ENCODE results near the gene ISLR.
A peak's percentile ranks its signal among the peaks of the same experiment; 100 is the strongest.

The ISLR gene

DNA sequence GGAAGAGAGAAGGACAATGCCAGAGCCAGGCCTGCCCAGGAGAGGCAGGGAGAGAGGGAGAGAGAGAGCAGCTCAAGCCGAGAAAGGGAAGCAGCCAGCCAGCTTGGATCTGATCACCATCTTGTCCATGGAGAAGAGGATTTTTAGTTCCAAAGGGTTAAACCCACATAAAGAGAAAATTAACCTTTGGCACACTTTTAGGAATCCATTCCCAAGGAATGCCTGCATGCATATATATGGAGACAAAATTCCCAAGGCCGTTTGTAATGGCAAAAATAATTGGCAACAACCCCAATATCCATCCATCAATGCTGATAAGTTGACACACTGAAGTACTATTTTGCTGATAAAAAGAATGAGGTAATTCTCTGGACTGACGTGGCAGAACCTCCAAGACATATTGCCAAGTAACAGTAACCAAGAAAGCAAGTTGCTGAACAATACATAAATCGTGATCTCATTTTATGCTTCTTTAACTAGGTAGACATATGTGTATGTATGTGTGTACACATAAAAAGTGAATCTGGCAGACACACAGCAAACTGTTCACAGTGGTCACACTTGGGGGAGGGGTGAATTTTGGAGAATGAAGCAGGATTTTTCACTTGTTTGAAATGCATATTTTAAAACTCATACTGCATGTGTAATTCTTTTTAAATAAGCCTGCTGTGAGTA, 36.6 kb downstream of the ISLR start (continued):
- TF ChIP-seq, protein P1, sequence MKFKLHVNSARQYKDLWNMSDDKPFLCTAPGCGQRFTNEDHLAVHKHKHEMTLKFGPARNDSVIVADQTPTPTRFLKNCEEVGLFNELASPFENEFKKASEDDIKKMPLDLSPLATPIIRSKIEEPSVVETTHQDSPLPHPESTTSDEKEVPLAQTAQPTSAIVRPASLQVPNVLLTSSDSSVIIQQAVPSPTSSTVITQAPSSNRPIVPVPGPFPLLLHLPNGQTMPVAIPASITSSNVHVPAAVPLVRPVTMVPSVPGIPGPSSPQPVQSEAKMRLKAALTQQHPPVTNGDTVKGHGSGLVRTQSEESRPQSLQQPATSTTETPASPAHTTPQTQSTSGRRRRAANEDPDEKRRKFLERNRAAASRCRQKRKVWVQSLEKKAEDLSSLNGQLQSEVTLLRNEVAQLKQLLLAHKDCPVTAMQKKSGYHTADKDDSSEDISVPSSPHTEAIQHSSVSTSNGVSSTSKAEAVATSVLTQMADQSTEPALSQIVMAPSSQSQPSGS (tag by site-specific recombination; IDR thresholded peaks at IDR 0.05; ENCODE audit: low read depth) = peak; percentile 94
- TF ChIP-seq ZBTB8A (tag by site-specific recombination; IDR thresholded peaks at IDR 0.05) = no peak
- TF ChIP-seq, protein P2, sequence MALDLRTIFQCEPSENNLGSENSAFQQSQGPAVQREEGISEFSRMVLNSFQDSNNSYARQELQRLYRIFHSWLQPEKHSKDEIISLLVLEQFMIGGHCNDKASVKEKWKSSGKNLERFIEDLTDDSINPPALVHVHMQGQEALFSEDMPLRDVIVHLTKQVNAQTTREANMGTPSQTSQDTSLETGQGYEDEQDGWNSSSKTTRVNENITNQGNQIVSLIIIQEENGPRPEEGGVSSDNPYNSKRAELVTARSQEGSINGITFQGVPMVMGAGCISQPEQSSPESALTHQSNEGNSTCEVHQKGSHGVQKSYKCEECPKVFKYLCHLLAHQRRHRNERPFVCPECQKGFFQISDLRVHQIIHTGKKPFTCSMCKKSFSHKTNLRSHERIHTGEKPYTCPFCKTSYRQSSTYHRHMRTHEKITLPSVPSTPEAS (tag by site-specific recombination; IDR thresholded peaks at IDR 0.05) = 0 out of 2 replicates have a peak, but pooled peaks have one; percentile 19
- peak; percentile 37; the same call in 1 of the 2 replicates for TF ChIP-seq ZNF394 (tag by site-specific recombination; IDR thresholded peaks at IDR 0.05; ENCODE audit: borderline replicate concordance)
- TF ChIP-seq, protein P3, sequence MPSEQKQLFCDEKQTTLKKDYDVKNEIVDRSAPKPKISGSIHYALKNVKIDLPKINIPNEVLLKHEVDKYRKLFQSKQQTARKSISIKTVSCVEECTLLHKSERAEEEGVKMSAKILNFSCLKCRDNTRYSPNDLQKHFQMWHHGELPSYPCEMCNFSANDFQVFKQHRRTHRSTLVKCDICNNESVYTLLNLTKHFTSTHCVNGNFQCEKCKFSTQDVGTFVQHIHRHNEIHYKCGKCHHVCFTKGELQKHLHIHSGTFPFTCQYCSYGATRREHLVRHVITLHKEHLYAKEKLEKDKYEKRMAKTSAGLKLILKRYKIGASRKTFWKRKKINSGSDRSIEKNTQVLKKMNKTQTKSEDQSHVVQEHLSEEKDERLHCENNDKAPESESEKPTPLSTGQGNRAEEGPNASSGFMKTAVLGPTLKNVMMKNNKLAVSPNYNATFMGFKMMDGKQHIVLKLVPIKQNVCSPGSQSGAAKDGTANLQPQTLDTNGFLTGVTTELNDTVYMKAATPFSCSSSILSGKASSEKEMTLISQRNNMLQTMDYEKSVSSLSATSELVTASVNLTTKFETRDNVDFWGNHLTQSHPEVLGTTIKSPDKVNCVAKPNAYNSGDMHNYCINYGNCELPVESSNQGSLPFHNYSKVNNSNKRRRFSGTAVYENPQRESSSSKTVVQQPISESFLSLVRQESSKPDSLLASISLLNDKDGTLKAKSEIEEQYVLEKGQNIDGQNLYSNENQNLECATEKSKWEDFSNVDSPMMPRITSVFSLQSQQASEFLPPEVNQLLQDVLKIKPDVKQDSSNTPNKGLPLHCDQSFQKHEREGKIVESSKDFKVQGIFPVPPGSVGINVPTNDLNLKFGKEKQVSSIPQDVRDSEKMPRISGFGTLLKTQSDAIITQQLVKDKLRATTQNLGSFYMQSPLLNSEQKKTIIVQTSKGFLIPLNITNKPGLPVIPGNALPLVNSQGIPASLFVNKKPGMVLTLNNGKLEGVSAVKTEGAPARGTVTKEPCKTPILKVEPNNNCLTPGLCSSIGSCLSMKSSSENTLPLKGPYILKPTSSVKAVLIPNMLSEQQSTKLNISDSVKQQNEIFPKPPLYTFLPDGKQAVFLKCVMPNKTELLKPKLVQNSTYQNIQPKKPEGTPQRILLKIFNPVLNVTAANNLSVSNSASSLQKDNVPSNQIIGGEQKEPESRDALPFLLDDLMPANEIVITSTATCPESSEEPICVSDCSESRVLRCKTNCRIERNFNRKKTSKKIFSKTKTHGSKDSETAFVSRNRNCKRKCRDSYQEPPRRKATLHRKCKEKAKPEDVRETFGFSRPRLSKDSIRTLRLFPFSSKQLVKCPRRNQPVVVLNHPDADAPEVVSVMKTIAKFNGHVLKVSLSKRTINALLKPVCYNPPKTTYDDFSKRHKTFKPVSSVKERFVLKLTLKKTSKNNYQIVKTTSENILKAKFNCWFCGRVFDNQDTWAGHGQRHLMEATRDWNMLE (tag by site-specific recombination; conservative IDR thresholded peaks at IDR 0.05; ENCODE audit: low read depth) = 0 out of 2 replicates have a peak, but pooled peaks have one; percentile 15
- TF ChIP-seq, protein P4, sequence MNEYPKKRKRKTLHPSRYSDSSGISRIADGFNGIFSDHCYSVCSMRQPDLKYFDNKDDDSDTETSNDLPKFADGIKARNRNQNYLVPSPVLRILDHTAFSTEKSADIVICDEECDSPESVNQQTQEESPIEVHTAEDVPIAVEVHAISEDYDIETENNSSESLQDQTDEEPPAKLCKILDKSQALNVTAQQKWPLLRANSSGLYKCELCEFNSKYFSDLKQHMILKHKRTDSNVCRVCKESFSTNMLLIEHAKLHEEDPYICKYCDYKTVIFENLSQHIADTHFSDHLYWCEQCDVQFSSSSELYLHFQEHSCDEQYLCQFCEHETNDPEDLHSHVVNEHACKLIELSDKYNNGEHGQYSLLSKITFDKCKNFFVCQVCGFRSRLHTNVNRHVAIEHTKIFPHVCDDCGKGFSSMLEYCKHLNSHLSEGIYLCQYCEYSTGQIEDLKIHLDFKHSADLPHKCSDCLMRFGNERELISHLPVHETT (tag by site-specific recombination; IDR thresholded peaks at IDR 0.05) = peak; percentile 56; the same call in 1 of the 2 replicates
- peak; percentile 67 for TF ChIP-seq KLF8 (tag by site-specific recombination; IDR thresholded peaks at IDR 0.05)
- no peak for TF ChIP-seq SP3 (tag by site-specific recombination; IDR thresholded peaks at IDR 0.05)
- no peak for TF ChIP-seq ZNF777 (tag by site-specific recombination; IDR thresholded peaks at IDR 0.05; ENCODE audit: borderline replicate concordance)
- TF ChIP-seq, protein P5, sequence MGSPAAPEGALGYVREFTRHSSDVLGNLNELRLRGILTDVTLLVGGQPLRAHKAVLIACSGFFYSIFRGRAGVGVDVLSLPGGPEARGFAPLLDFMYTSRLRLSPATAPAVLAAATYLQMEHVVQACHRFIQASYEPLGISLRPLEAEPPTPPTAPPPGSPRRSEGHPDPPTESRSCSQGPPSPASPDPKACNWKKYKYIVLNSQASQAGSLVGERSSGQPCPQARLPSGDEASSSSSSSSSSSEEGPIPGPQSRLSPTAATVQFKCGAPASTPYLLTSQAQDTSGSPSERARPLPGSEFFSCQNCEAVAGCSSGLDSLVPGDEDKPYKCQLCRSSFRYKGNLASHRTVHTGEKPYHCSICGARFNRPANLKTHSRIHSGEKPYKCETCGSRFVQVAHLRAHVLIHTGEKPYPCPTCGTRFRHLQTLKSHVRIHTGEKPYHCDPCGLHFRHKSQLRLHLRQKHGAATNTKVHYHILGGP (tag by site-specific recombination; IDR thresholded peaks at IDR 0.05) = no peak
- peak; percentile 31; the same call in 1 of the 2 replicates for TF ChIP-seq ZFP69B (tag by site-specific recombination; IDR thresholded peaks at IDR 0.05)
- TF ChIP-seq ZNF558 (tag by site-specific recombination; IDR thresholded peaks at IDR 0.05) = peak; percentile 67; the same call in 1 of the 2 replicates
- peak; percentile 91 for TF ChIP-seq ZXDB (tag by site-specific recombination; IDR thresholded peaks at IDR 0.05)
- TF ChIP-seq ZNF664 (tag by site-specific recombination; IDR thresholded peaks at IDR 0.05) = peak; percentile 95
- TF ChIP-seq SP7 (tag by site-specific recombination; IDR thresholded peaks at IDR 0.05) = peak; percentile 83

Data from HEK293 (cell line).